Neural cell (in vitro differentiated cells): ENCODE data around the gene ZNF500. TPM values are rescaled to one million over a fixed set of nuclear protein-coding genes. Genes with fewer than 3 reads are reported as not detected.

Source experiments
- H2AFZ ChIP-seq: fragments of 200-600, 300-800 bp; sonication (generic), shearing (Covaris generic); 2 replicates; pipeline ENCODE4 v1.6.0; 2014; ENCODE audit warnings: low read depth, mild to moderate bottlenecking, antibody characterized with exemption, low read length, moderate library complexity
- H3F3A ChIP-seq: fragments of 200-600 bp; shearing (Covaris generic); 2 replicates; pipeline ENCODE4 v1.6.1; 2016; ENCODE audit warnings: mild to moderate bottlenecking, moderate library complexity, mixed read lengths, antibody characterized with exemption, low read length; ENCODE audit not compliant: insufficient read depth, poor library complexity, severe bottlenecking
- H3K27ac ChIP-seq: fragments of 200-600, 300-800 bp; sonication (generic), shearing (Covaris generic); 2 replicates; pipeline ENCODE4 v1.5.1; 2014; ENCODE audit warnings: mild to moderate bottlenecking, low read length, moderate library complexity
- H3K27me3 ChIP-seq: fragments of 300-800, 200-600 bp; sonication (generic), shearing (Covaris generic); 2 replicates; pipeline ENCODE4 v1.6.0; 2014; ENCODE audit warnings: mild to moderate bottlenecking, low read depth, low read length, moderate library complexity; ENCODE audit not compliant: insufficient read depth
- H3K36me3 ChIP-seq: fragments of 300-800, 200-600 bp; sonication (generic), shearing (Covaris generic); 2 replicates; pipeline ENCODE4 v1.5.1; 2014; ENCODE audit warnings: mild to moderate bottlenecking, antibody characterized with exemption, low read length, moderate library complexity; ENCODE audit not compliant: insufficient read depth
- H3K4me2 ChIP-seq: fragments of 300-800, 200-600 bp; sonication (generic), shearing (Covaris generic); 2 replicates; pipeline ENCODE4 v1.6.0; 2014; ENCODE audit warnings: mild to moderate bottlenecking, low read length
- H3K4me3 ChIP-seq: fragments of 300-800, 200-600 bp; sonication (generic), shearing (Covaris generic); 2 replicates; pipeline ENCODE4 v1.5.1; 2014; ENCODE audit warnings: mild to moderate bottlenecking, low read length, moderate library complexity
- H3K79me2 ChIP-seq: fragments of 200-600 bp; shearing (Covaris generic); replicated peaks from 2 replicates; pipeline ENCODE4 v1.6.0; 2014; ENCODE audit warnings: mild to moderate bottlenecking, low read length, moderate library complexity; ENCODE audit not compliant: insufficient read depth
- H3K9ac ChIP-seq: fragments of 300-800, 200-600 bp; sonication (generic), shearing (Covaris generic); 2 replicates; pipeline ENCODE4 v1.6.1; 2016; ENCODE audit warnings: mild to moderate bottlenecking, low read length, mixed read lengths
- H3K9me2 ChIP-seq: fragments of 200-600 bp; shearing (Covaris generic); 2 replicates; pipeline ENCODE4 v1.6.1; 2016; ENCODE audit warnings: mild to moderate bottlenecking, low read length, mixed read lengths; ENCODE audit not compliant: insufficient read depth
- H3K9me3 ChIP-seq: fragments of 200-600, 300-800 bp; sonication (generic), shearing (Covaris generic); 2 replicates; pipeline ENCODE4 v1.6.1; 2016; ENCODE audit warnings: mild to moderate bottlenecking, mixed run types, low read length, moderate library complexity, mixed read lengths
- H4K20me1 ChIP-seq: fragments of 200-600 bp; shearing (Covaris generic); 2 replicates; pipeline ENCODE4 v1.6.1; 2016; ENCODE audit warnings: mild to moderate bottlenecking, mixed run types; ENCODE audit not compliant: insufficient read depth
- CTCF ChIP-seq: fragments of 450-650 bp; IDR thresholded peaks from 2 replicates; pipeline ENCODE4 v1.5.1; 2014; ENCODE audit warnings: antibody characterized with exemption, mild to moderate bottlenecking, moderate library complexity; ENCODE audit not compliant: poor library complexity, severe bottlenecking
- EP300 ChIP-seq: fragments of 450-650 bp; conservative IDR thresholded peaks from 2 replicates; pipeline ENCODE4 v1.6.1; 2014; ENCODE audit warnings: antibody characterized with exemption, mild to moderate bottlenecking, moderate library complexity; ENCODE audit not compliant: poor library complexity, severe bottlenecking
- MXI1 ChIP-seq: fragments of 450-650 bp; conservative IDR thresholded peaks from 2 replicates; pipeline ENCODE4 v1.6.1; 2014; ENCODE audit warnings: antibody characterized with exemption, mild to moderate bottlenecking; ENCODE audit not compliant: poor library complexity, severe bottlenecking
- POLR2AphosphoS5 ChIP-seq: IDR thresholded peaks from 2 replicates; pipeline ENCODE4 v1.6.1; 2012
- RAD21 ChIP-seq: fragments of 450-650 bp; conservative IDR thresholded peaks from 2 replicates; pipeline ENCODE4 v1.6.1; 2014; ENCODE audit warnings: antibody characterized with exemption, mild to moderate bottlenecking, moderate library complexity
- REST ChIP-seq: IDR thresholded peaks from 2 replicates; pipeline ENCODE4 v1.6.1; 2012; ENCODE audit warnings: borderline replicate concordance
- SMC3 ChIP-seq: fragments of 450-650 bp; conservative IDR thresholded peaks from 2 replicates; pipeline ENCODE4 v1.6.1; 2014; ENCODE audit warnings: antibody characterized with exemption, mild to moderate bottlenecking, moderate library complexity; ENCODE audit not compliant: poor library complexity
- TAF1 ChIP-seq: IDR thresholded peaks from 2 replicates; pipeline ENCODE4 v1.6.1; 2012; ENCODE audit warnings: low read depth
- polyA plus RNA-seq: library from polyadenylated mRNA; depleted of rRNA; stranded (reverse); fragments of >200 nt; gene quantifications from 2 replicates; pipeline ENCODE4 v1.2.3, GENCODE V29; 2014

The ZNF500 gene
- polyA plus RNA-seq, 1 donor from 2014 or later = 16.0 TPM

GRCh38 chr16:4734730-4735535, 32.0 kb downstream of the ZNF500 start:
- Histone ChIP-seq H3K4me2 (peak overlapping the region; percentile 78), H3K9me2 (no peaks in the 10 kb centered on the region), H3K4me3 (peak overlapping the region; percentile 93), H3K9ac (peak overlapping the region; percentile 82), H3K27ac (peak overlapping the region; percentile 57), H3K36me3 (no peaks in the 10 kb centered on the region), H2AFZ (peak overlapping the region; percentile 93), H4K20me1 (no peaks in the 10 kb centered on the region), H3K9me3 (no peaks in the 10 kb centered on the region), H3K27me3 (no peaks in the 10 kb centered on the region), H3K79me2 (peaks cover 14% of the 10 kb centered on the region), H3F3A (no peaks in the 10 kb centered on the region)
- TF ChIP-seq MXI1 (peak; percentile 84), RAD21 (peak; percentile 15), TAF1 (no peak), EP300 (no peak), POLR2AphosphoS5 (no peak), SMC3 (peak; percentile 18)

- Histone ChIP-seq H3K36me3 (no peaks in the 10 kb centered on the region), H3F3A (no peaks in the 10 kb centered on the region), H3K4me3 (peak within 1 kb of the TSS; percentile 93), H3K79me2 (peaks cover 14% of the 10 kb centered on the region), H4K20me1 (no peaks in the 10 kb centered on the region), H3K4me2 (peak within 1 kb of the TSS; percentile 78), H3K27ac (peak within 1 kb of the TSS; percentile 70), H3K9me2 (no peaks in the 10 kb centered on the region), H3K27me3 (no peaks in the 10 kb centered on the region), H2AFZ (peak within 1 kb of the TSS; percentile 93), H3K9me3 (no peaks in the 10 kb centered on the region), H3K9ac (peak within 1 kb of the TSS; percentile 82)
- peak; percentile 29 for TF ChIP-seq SMC3
- TF ChIP-seq TAF1 = no peak
- peak; percentile 55 for TF ChIP-seq POLR2AphosphoS5
- no peak for TF ChIP-seq CTCF
- peak; percentile 92 for TF ChIP-seq MXI1
- TF ChIP-seq EP300 = peak; percentile 37
Observed at GRCh38 chr16:4734063-4734729, 32.8 kb downstream of the ZNF500 start, which contains the start of the genes ANKS3 and DNAAF8. ANKS3 (minus strand) TSS chr16:4734271; CDS start chr16:4730149, 4,122 bp downstream. DNAAF8 (plus strand) TSS chr16:4734537; CDS start chr16:4736515, 1,978 bp downstream.

GRCh38 chr16:4733747-4734062, 33.3 kb downstream of the ZNF500 start:
- H3K27me3 ChIP-seq = no peaks in the 10 kb centered on the region
- TF ChIP-seq POLR2AphosphoS5 (no peak), REST (peak; percentile 13)
- peak overlapping the region; percentile 58 for H3K4me2 ChIP-seq

More at GRCh38 chr16:4733747-4734062, 33.3 kb downstream of the ZNF500 start:
- peak overlapping the region; percentile 70 for H3K27ac ChIP-seq
- peak overlapping the region; percentile 82 for H3K9ac ChIP-seq
- peak overlapping the region; percentile 93 for H3K4me3 ChIP-seq
- H4K20me1 ChIP-seq = no peaks in the 10 kb centered on the region
- H3K9me3 ChIP-seq = no peaks in the 10 kb centered on the region
- peak overlapping the region; percentile 56 for H2AFZ ChIP-seq
- peaks cover 14% of the 10 kb centered on the region for H3K79me2 ChIP-seq
- no peaks in the 10 kb centered on the region for H3K9me2 ChIP-seq
- H3K36me3 ChIP-seq = no peaks in the 10 kb centered on the region
- no peaks in the 10 kb centered on the region for H3F3A ChIP-seq
